ENCODE results near the gene POLR2C. TPM values are rescaled to one million over a fixed set of nuclear protein-coding genes. Genes with fewer than 3 reads are reported as not detected.

Gene POLR2C
- total RNA-seq, 4 donors from 2014 or later = 87.9 to 128 (median 98.1) TPM

GRCh38 chr16:57500578-57501111 lies 38.2 kb downstream of the POLR2C start:
- WGBS, 2 donors = 70% methylated on average over 8 to 9 of the region's 9 CpGs
- DNase-seq (ENCODE audit: low spot score in 2 of 2) = no peak
- H3K4me3 ChIP-seq (ENCODE audit: low read depth, poor library complexity, severe bottlenecking) = no peak overlapping the region
- TF ChIP-seq CTCF (IDR thresholded peaks at IDR 0.05) = no peak
- no peak for TF ChIP-seq POLR2A (IDR thresholded peaks at IDR 0.05)
- intact Hi-C loops (cut with DNase I; ENCODE audit: low total_unique reads) = no loop called here

GRCh38 chr16:57501492-57501891 lies 39.0 kb downstream of the POLR2C start:
- no peak overlapping the region for H3K4me3 ChIP-seq (ENCODE audit: low read depth, poor library complexity, severe bottlenecking)
- DNase-seq (ENCODE audit: low spot score in 2 of 2) = no peak
- 79 to 87% methylated on average over 7 of the region's 7 CpGs for WGBS, 2 donors
- TF ChIP-seq POLR2A (IDR thresholded peaks at IDR 0.05) (no peak), CTCF (IDR thresholded peaks at IDR 0.05) (no peak)
- intact Hi-C loops (cut with DNase I; ENCODE audit: low total_unique reads) = no loop called here

- 89% methylated on average over 12 of the region's 12 CpGs for WGBS, 2 donors
Measured at GRCh38 chr16:57502048-57502775, 39.7 kb downstream of the POLR2C start.

GRCh38 chr16:57503366-57503765 lies 40.9 kb downstream of the POLR2C start:
- intact Hi-C loops (cut with DNase I; ENCODE audit: low total_unique reads) = no loop called here
- no peak for TF ChIP-seq CTCF (IDR thresholded peaks at IDR 0.05)
- H3K4me3 ChIP-seq (ENCODE audit: low read depth, poor library complexity, severe bottlenecking) = no peak overlapping the region
- 66 to 73% methylated on average over 15 of the region's 15 CpGs for WGBS, 2 donors
- no peak for DNase-seq (ENCODE audit: low spot score in 2 of 2)

More at GRCh38 chr16:57502048-57502775, 39.7 kb downstream of the POLR2C start:
- no peak for DNase-seq (ENCODE audit: low spot score in 2 of 2)
- intact Hi-C loops (cut with DNase I; ENCODE audit: low total_unique reads) = no loop called here
- no peak overlapping the region for H3K4me3 ChIP-seq (ENCODE audit: low read depth, poor library complexity, severe bottlenecking)
- TF ChIP-seq POLR2A (IDR thresholded peaks at IDR 0.05) (no peak), CTCF (IDR thresholded peaks at IDR 0.05) (no peak)

- no peak for DNase-seq (ENCODE audit: low spot score in 2 of 2)
- no peak overlapping the region for H3K4me3 ChIP-seq (ENCODE audit: low read depth, poor library complexity, severe bottlenecking)
- 76% methylated on average over 6 of the region's 6 CpGs for WGBS, 2 donors
- intact Hi-C loops (cut with DNase I; ENCODE audit: low total_unique reads) = no loop called here
- no peak for TF ChIP-seq CTCF (IDR thresholded peaks at IDR 0.05)
Measured at GRCh38 chr16:57504001-57504400, 41.5 kb downstream of the POLR2C start.

- no peak for DNase-seq (ENCODE audit: low spot score in 2 of 2)
- no peak overlapping the region for H3K4me3 ChIP-seq (ENCODE audit: low read depth, poor library complexity, severe bottlenecking)
- 86 to 87% methylated on average over 5 of the region's 5 CpGs for WGBS, 2 donors
- intact Hi-C loops (cut with DNase I; ENCODE audit: low total_unique reads) = no loop called here
- no peak for TF ChIP-seq CTCF (IDR thresholded peaks at IDR 0.05)
- no peak for TF ChIP-seq POLR2A (IDR thresholded peaks at IDR 0.05)
Measured at GRCh38 chr16:57504491-57504890, 42.0 kb downstream of the POLR2C start.

Data from lower leg skin (tissue), 4 donors.